HG03280 (cell line): ENCODE data around the gene FBXW5.

Experiments used
- ATAC-seq: cut with Tn5 transposase; IDR thresholded peaks from one replicate; pipeline ENCODE4 v1.9.1; 2021; ENCODE audit warnings: mild to moderate bottlenecking, moderate library complexity; ENCODE audit not compliant: unreplicated experiment

FBXW5 gene

DNA sequence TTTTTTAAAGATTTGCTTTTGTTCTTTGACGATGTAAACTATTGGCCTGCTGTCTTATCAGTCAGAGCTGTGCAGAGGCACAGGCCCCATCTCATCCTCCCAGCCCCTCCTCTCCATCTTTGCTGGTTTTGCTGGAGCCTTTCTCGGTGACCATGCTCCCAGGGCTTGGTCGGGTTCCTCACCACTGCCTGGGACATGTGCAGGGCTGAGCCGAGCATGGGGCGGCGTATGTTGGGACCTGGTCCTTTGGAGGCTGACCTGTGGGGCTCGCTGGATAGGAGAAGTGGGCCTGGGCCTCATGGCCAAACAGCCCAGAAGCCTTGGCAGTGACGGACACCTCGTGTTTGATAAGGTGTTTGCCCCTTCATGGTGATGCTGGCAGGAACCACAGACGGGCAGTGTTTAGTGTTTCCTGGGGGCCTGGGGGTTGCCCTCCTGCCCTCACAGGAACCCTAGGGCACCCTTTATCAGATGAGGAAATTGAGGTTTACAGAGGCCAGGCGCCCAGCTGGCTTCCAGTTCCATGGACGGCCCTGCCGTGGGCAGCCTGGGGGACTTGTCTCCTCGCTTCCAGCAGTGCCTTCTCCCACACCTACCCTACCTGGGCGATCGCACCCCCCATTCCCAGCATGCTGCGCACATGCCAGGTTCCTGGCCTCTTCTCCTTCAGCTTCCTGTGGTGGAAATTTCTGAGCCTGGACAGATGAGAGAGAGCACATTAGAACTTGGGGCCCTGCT, 30.7 kb downstream of the FBXW5 start:
- no peak for ATAC-seq

DNA sequence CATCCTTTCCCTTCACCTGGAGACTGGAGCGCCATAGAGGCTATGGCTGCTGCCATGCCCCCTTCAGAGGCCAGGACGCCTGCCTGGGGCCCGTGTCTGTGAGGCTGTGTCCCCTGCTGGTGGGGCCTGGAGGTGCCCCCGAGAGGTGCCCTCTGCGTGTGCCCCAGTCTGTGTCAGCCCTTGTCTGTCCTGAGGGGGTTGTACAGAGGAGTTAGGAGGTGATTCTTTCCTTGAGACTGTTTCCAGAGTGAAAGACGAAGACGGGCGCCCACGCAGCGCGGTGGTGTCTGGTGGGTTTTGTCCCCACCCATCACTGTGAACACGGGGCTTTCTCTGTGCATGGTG, 33.7 kb downstream of the FBXW5 start:
- no peak for ATAC-seq

DNA sequence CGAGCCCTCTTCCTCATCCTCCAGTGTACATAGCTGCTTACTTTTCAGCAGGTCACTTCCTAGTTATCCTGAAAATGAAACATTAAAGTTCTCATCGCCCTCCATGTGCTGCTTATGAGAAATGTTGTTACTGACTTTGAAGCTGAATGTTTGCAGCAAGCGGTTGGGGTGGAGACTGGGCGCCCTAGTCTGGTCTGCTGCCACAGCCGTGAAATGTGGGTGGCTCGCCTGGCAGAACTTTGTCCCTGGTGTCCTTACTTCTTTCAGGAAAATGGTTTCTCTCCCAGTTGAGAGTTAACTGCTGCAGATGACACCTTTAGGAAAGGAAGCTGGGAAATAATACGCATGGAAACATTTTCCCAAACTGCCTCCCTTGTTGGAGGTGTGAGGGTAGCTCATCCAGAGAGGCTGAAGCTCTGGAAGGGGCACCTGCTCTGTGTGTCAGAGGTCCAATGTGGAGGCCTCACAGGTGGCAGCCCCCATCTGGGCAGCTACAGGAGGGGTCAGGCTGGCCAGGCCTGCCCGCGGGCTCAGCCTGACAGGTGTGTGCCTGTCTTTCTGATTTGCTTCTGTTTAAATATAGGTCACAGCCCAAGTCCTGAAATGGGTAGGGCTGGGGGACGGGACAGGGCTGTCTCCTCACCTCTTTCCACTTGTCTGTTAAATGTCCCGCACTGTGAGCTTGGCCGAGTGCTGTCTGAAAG, 34.2 kb downstream of the FBXW5 start:
- ATAC-seq = no peak

DNA sequence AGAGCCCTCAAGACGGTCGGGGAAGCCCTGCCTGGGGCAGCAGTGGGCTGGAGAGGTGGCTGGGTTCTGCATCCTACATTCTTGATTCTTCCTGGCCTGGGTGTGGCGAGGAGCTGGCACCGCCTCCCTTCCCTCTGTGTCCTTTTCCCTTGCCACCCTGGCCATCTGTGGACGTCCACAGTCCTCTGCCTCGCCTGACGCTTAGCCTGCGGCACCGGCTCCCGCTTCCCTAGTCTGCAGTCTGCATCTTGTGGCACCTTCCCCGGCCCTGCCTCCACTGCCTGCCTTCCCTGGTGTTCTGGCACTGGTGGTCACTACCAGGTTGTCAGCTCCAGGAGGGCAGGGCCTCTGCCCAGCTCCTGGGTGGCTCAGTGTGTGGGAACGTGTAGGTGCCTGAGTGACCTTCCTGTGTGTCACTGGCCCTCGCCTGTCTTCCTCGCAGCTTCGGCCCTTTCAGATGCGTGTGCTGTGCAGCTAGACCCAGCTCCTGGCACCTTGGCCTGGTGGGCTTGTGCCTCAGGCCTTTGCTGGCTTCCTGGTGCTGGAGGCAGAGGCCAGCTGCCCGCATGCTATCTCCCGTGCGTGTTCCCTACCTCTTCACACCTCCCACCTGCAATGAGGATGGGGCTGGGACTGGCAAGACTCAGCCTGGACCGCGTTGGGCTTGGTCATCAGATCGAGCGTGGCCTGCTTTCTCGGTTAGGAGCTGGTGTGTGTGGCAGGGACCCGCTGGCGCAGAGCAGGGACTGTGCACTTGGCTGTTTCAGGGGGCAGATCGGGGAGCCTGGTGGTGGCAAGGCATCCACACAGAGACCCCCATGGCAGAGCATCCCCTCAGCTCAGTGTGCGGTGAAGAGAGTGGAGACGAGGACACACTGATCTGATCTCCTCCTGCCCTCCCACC, 37.3 kb downstream of the FBXW5 start:
- ATAC-seq = no peak

DNA sequence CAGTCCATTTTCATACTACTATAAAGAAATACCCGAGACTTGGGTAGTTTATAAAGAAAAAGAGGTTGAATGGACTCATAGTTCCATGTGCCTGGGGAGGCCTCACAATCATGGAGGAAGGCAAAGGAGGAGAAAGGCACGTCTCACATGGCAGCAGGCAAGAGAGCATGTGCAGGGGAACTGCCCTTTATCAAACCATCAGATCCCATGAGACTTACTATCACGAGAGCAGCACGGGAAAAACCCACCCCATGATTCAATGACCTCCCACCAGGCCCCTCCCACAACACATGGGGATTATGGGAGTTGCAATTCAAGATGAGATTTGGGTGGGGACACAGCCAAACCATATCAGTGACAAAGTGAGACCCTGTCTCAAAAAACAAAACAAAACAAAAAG, 38.3 kb downstream of the FBXW5 start:
- ATAC-seq = no peak

DNA sequence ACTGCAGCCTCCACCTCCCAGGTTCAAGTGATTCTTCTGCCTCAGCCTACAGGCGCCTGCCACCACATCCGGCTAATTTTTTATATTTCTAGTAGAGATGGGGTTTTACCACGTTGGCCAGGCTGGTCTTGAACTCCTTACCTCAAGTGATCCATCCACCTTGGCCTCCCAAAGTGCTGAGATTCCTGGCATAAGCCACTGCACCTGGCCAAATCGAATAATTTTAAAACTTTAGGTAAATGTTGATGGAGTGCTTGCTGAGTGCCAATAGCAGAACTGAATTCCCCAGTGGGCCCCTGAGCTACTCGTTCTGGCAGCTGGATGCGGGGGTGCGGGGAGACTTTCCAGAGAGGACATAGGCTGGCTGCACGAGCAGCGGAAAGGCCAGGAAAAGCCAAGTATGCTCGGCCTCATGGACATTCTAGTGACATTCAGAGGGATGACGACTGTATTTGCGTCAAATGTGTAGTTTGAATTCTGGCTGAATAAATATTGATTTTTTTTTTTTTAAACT, 41.4 kb downstream of the FBXW5 start:
- ATAC-seq = no peak

DNA sequence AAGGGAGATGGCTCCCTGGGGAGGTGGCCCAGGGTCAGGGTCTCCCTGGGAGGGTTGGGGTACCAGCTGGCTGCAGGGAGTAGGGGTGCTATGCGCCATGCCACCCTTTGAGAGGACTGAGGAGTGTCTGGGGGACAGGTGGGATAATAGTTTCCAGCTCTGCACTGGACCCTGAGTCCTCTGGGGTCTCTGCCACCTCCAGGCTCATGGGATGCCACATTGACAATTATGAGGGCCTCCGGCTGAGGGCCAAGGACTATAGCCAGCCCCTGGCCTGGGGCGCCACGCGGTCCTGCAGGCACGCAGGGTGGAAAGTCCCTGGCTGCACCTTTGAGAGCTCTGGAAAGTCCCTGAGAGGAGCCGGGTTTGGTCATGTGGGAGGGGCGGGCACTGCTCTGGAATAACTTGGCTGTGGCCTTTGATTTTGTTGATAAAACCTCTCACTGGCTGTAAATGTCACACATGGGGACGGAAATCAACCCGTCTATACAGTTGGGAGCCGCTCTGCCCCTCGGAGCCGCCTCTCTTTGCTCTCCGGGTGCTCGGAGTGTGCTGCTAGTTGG, 42.2 kb downstream of the FBXW5 start:
- ATAC-seq = peak; percentile 38

DNA sequence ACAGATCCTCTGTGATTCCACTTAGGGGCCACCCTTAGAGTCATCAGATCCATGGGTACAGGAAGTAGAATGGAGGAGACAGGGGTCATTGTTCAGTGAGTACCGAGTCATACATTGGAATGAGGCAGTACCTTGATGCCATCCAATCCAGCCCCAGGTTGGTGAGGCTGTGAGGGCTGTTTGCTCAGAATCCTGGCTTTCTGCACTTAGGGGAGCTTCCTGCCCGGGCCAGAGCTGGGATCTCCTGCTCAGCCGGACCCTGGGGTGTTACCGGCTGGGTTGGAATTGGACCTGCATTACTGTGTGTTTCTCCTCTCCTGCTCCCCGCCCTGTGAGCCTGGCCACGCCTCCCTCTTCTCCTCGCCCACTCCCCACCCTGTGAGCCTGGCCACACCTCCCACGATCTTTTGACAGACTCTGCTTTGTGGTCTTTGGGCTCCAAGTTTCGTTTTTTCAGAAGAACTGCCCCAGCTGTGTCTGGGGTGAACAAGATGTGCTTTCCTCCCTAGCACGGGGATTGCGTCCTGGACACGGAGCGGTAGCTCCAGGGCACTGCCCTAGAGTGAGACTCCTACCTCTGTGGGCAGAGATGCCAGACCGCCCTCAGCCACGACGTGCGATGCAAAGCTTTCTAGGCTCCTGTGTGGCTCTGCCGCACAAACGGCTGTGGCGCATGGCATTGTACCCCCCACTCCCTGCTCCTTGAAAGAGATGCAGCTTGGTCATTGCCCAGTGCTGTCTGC, 42.9 kb downstream of the FBXW5 start:
- peak; percentile 53 for ATAC-seq

DNA sequence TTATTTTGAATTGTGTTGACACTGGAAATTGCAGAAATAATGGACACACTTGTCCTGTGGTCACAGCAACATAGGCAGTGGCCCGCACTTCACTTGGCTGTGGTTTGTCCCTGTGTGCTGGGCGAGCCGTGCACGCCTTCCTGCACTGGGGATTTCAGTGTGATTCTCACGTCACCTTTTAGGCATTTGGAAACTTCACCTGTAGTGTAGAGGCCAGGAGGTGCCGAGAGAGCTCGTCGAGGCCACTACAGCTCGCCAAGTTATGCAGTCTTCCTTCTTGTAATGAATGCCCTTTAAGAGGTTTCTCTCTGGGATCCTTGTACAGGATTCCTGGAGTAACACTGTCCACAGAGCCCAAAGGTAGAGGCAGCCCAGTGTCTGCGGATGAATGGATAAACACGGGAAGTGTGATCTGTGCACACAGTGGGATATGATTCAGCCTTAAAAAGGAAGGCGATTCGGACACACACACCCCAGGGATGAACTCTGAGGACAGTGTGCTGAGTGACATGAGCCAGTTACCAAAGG, 43.5 kb downstream of the FBXW5 start:
- ATAC-seq = no peak

DNA sequence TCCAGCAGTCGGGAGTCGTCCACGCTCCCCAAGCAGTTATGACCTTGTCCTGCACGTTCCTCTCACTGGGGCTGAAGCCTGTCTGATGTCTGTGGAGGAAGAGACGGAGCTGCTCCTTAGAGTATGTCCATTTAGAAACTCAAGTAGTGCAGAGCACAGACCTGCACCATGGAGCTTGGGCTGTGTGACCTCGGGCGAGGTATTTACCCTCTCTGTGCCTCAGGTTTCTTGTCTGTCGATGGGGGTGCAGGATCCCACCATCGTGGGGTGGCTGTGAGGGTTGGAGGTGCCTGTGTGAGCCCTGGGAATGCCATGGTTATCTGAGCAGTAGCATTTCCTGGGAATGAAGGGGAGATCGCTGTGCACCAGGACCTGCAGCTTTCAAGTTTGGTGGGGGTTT, 44.0 kb downstream of the FBXW5 start:
- no peak for ATAC-seq

DNA sequence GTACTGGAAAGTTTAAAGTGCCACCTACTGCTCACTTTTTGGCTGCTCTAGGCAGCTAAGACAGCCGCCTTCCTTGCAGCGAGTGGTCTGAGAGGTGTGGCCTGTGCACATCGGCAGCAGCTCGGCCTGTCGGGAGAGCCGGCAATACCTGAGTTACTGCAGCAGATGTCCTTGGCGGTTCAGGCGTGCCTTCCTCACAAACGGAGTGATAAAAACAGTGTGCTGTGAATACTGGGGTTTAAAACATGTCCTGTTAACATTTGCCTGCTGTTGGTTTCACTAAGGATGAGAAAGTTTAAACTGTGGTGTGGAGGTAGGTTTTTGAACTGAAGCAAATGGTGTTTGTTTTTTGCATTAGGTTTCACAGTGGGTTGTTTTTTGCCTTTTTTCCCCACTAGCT, 45.3 kb downstream of the FBXW5 start:
- ATAC-seq = peak; percentile 53

DNA sequence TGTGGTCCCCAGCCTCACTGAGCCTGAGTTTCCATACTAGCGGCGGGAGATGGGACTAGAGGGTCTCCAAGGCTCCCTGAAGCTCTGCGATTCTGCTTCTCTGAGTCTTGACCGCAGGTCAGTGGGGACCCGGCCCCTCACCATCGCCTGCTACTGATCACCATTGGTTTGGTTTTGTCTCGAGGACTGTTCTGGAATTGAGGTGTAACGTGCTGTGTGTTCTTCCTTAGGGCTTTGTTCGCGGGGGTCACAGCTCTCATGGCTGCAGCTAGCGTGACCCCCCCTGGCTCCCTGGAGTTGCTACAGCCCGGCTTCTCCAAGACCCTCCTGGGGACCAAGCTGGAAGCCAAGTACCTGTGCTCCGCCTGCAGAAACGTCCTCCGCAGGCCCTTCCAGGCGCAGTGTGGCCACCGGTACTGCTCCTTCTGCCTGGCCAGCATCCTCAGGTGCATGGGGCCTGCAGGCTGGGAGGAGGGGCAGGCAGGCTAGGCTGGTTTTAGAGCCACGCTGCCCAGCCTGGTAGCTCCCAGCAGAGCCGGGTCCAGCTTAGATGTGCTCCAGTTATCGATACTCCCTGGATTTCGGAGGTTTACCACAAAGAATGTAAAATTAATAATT, 45.9 kb downstream of the FBXW5 start:
- ATAC-seq = no peak

DNA sequence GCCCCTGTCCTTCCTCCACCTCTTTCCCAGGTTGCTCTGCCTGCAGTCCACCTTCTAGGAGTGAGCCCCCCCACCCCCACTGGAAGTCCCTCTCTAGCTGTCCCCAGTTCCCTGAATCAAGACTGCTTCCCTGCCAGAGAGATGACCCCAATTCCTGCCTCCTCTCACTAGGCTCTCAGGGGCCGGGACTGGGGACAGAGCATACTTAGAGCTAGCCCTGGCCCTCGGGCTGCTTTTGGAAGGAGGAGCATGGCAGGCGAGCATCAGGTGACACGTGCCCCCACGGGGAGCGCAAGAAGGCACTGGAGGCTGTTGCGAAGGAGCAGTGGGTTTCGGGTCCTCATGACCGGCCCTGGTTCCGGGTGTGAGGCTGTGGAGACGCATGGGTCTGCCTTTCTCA, 48.5 kb downstream of the FBXW5 start:
- ATAC-seq = no peak

DNA sequence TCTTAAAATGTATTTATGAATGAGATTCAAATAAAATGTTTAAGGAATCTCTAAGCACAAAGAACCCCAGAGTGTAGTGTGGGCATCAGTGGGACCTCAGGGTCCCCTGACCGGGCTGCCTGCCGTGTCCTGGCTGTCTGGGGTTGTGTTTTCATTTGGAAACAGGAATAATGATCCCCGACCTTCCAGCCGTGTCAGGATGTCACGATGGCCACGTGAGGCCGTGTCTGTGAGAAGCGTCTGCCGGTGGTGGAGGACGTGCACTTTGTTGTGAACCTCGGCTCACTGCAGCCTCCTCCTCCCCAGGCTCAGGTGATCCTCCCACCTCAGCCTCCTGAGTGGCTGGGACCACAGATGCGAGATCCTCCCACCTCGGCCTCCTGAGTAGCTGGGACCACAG, 53.9 kb downstream of the FBXW5 start:
- ATAC-seq = no peak
